Measurements from ENCODE around the gene FRMD4A.

Gene FRMD4A

GRCh38 chr10:14035506-14035905 is 295.2 kb downstream of the FRMD4A start:
- Histone ChIP-seq H3K9me3 (ENCODE audit: control insufficient read depth, low read length) (no peaks in the 10 kb centered on the region), H3K27ac (ENCODE audit: insufficient read depth, low read length, poor library complexity, severe bottlenecking) (no peak overlapping the region), H3K36me3 (ENCODE audit: control insufficient read depth, insufficient read depth, low read length) (no peaks in the 10 kb centered on the region), H3K4me3 (ENCODE audit: insufficient read depth, low read depth, low read length, poor library complexity, severe bottlenecking) (no peak overlapping the region), H3K27me3 (replicated peaks; ENCODE audit: control insufficient read depth, insufficient read depth, low read length, poor library complexity, severe bottlenecking) (no peaks in the 10 kb centered on the region), H3K4me1 (ENCODE audit: control insufficient read depth, insufficient read depth, low read length, poor library complexity, severe bottlenecking) (no peaks in the 10 kb centered on the region)
- no peak for DNase-seq

- Histone ChIP-seq H3K4me3 (ENCODE audit: insufficient read depth, low read depth, low read length, poor library complexity, severe bottlenecking) (no peak overlapping the region), H3K9me3 (ENCODE audit: control insufficient read depth, low read length) (no peaks in the 10 kb centered on the region), H3K27ac (ENCODE audit: insufficient read depth, low read length, poor library complexity, severe bottlenecking) (no peak overlapping the region), H3K4me1 (ENCODE audit: control insufficient read depth, insufficient read depth, low read length, poor library complexity, severe bottlenecking) (no peaks in the 10 kb centered on the region), H3K36me3 (ENCODE audit: control insufficient read depth, insufficient read depth, low read length) (no peaks in the 10 kb centered on the region), H3K27me3 (replicated peaks; ENCODE audit: control insufficient read depth, insufficient read depth, low read length, poor library complexity, severe bottlenecking) (no peaks in the 10 kb centered on the region)
- peak in 2 of 3 donors; percentile 4 to 23 for DNase-seq
Observed at GRCh38 chr10:14032406-14032998, 298.2 kb downstream of the FRMD4A start.

GRCh38 chr10:14026325-14026724 is 304.4 kb downstream of the FRMD4A start:
- Histone ChIP-seq H3K4me1 (ENCODE audit: control insufficient read depth, insufficient read depth, low read length, poor library complexity, severe bottlenecking) (no peaks in the 10 kb centered on the region), H3K36me3 (ENCODE audit: control insufficient read depth, insufficient read depth, low read length) (no peaks in the 10 kb centered on the region), H3K27ac (ENCODE audit: insufficient read depth, low read length, poor library complexity, severe bottlenecking) (no peak overlapping the region), H3K27me3 (replicated peaks; ENCODE audit: control insufficient read depth, insufficient read depth, low read length, poor library complexity, severe bottlenecking) (no peaks in the 10 kb centered on the region), H3K9me3 (ENCODE audit: control insufficient read depth, low read length) (no peaks in the 10 kb centered on the region), H3K4me3 (ENCODE audit: insufficient read depth, low read depth, low read length, poor library complexity, severe bottlenecking) (no peak overlapping the region)
- no peak for DNase-seq

- no peaks in the 10 kb centered on the region for H3K27me3 ChIP-seq (replicated peaks; ENCODE audit: control insufficient read depth, insufficient read depth, low read length, poor library complexity, severe bottlenecking)
- H3K27ac ChIP-seq (ENCODE audit: insufficient read depth, low read length, poor library complexity, severe bottlenecking) = no peak overlapping the region
- H3K36me3 ChIP-seq (ENCODE audit: control insufficient read depth, insufficient read depth, low read length) = no peaks in the 10 kb centered on the region
- H3K9me3 ChIP-seq (ENCODE audit: control insufficient read depth, low read length) = no peaks in the 10 kb centered on the region
- no peak overlapping the region for H3K4me3 ChIP-seq (ENCODE audit: insufficient read depth, low read depth, low read length, poor library complexity, severe bottlenecking)
- no peaks in the 10 kb centered on the region for H3K4me1 ChIP-seq (ENCODE audit: control insufficient read depth, insufficient read depth, low read length, poor library complexity, severe bottlenecking)
- DNase-seq = no peak
Observed at GRCh38 chr10:14025283-14026189, 305.2 kb downstream of the FRMD4A start.

- no peaks in the 10 kb centered on the region for H3K36me3 ChIP-seq (ENCODE audit: control insufficient read depth, insufficient read depth, low read length)
- H3K4me1 ChIP-seq (ENCODE audit: control insufficient read depth, insufficient read depth, low read length, poor library complexity, severe bottlenecking) = no peaks in the 10 kb centered on the region
- no peaks in the 10 kb centered on the region for H3K27me3 ChIP-seq (replicated peaks; ENCODE audit: control insufficient read depth, insufficient read depth, low read length, poor library complexity, severe bottlenecking)
- no peak overlapping the region for H3K27ac ChIP-seq (ENCODE audit: insufficient read depth, low read length, poor library complexity, severe bottlenecking)
- H3K4me3 ChIP-seq (ENCODE audit: insufficient read depth, low read depth, low read length, poor library complexity, severe bottlenecking) = no peak overlapping the region
- no peak for DNase-seq
- no peaks in the 10 kb centered on the region for H3K9me3 ChIP-seq (ENCODE audit: control insufficient read depth, low read length)
Observed at GRCh38 chr10:14024329-14025202, 306.2 kb downstream of the FRMD4A start.

- no peak overlapping the region for H3K4me3 ChIP-seq (ENCODE audit: insufficient read depth, low read depth, low read length, poor library complexity, severe bottlenecking)
- H3K27me3 ChIP-seq (replicated peaks; ENCODE audit: control insufficient read depth, insufficient read depth, low read length, poor library complexity, severe bottlenecking) = no peaks in the 10 kb centered on the region
- H3K4me1 ChIP-seq (ENCODE audit: control insufficient read depth, insufficient read depth, low read length, poor library complexity, severe bottlenecking) = no peaks in the 10 kb centered on the region
- H3K27ac ChIP-seq (ENCODE audit: insufficient read depth, low read length, poor library complexity, severe bottlenecking) = no peak overlapping the region
- H3K36me3 ChIP-seq (ENCODE audit: control insufficient read depth, insufficient read depth, low read length) = no peaks in the 10 kb centered on the region
- no peaks in the 10 kb centered on the region for H3K9me3 ChIP-seq (ENCODE audit: control insufficient read depth, low read length)
- no peak for DNase-seq
Observed at GRCh38 chr10:14023673-14024328, 306.9 kb downstream of the FRMD4A start.

- no peak for DNase-seq
- no peak overlapping the region for H3K4me3 ChIP-seq (ENCODE audit: insufficient read depth, low read depth, low read length, poor library complexity, severe bottlenecking)
- H3K9me3 ChIP-seq (ENCODE audit: control insufficient read depth, low read length) = no peaks in the 10 kb centered on the region
- H3K27me3 ChIP-seq (replicated peaks; ENCODE audit: control insufficient read depth, insufficient read depth, low read length, poor library complexity, severe bottlenecking) = no peaks in the 10 kb centered on the region
- H3K36me3 ChIP-seq (ENCODE audit: control insufficient read depth, insufficient read depth, low read length) = no peaks in the 10 kb centered on the region
- no peak overlapping the region for H3K27ac ChIP-seq (ENCODE audit: insufficient read depth, low read length, poor library complexity, severe bottlenecking)
- no peaks in the 10 kb centered on the region for H3K4me1 ChIP-seq (ENCODE audit: control insufficient read depth, insufficient read depth, low read length, poor library complexity, severe bottlenecking)
Observed at GRCh38 chr10:14022954-14023672, 307.6 kb downstream of the FRMD4A start.

GRCh38 chr10:14022052-14022451 is 308.7 kb downstream of the FRMD4A start:
- Histone ChIP-seq H3K4me1 (ENCODE audit: control insufficient read depth, insufficient read depth, low read length, poor library complexity, severe bottlenecking) (no peaks in the 10 kb centered on the region), H3K9me3 (ENCODE audit: control insufficient read depth, low read length) (no peaks in the 10 kb centered on the region), H3K27ac (ENCODE audit: insufficient read depth, low read length, poor library complexity, severe bottlenecking) (no peak overlapping the region), H3K36me3 (ENCODE audit: control insufficient read depth, insufficient read depth, low read length) (no peaks in the 10 kb centered on the region), H3K4me3 (ENCODE audit: insufficient read depth, low read depth, low read length, poor library complexity, severe bottlenecking) (no peak overlapping the region), H3K27me3 (replicated peaks; ENCODE audit: control insufficient read depth, insufficient read depth, low read length, poor library complexity, severe bottlenecking) (no peaks in the 10 kb centered on the region)
- DNase-seq = no peak

GRCh38 chr10:14020037-14020664 is 310.6 kb downstream of the FRMD4A start:
- DNase-seq = no peak
- Histone ChIP-seq H3K27ac (ENCODE audit: insufficient read depth, low read length, poor library complexity, severe bottlenecking) (no peak overlapping the region), H3K4me1 (ENCODE audit: control insufficient read depth, insufficient read depth, low read length, poor library complexity, severe bottlenecking) (peaks cover 4% of the 10 kb centered on the region)

More at GRCh38 chr10:14020037-14020664, 310.6 kb downstream of the FRMD4A start:
- no peaks in the 10 kb centered on the region for H3K36me3 ChIP-seq (ENCODE audit: control insufficient read depth, insufficient read depth, low read length)
- no peaks in the 10 kb centered on the region for H3K9me3 ChIP-seq (ENCODE audit: control insufficient read depth, low read length)
- no peak overlapping the region for H3K4me3 ChIP-seq (ENCODE audit: insufficient read depth, low read depth, low read length, poor library complexity, severe bottlenecking)
- H3K27me3 ChIP-seq (replicated peaks; ENCODE audit: control insufficient read depth, insufficient read depth, low read length, poor library complexity, severe bottlenecking) = no peaks in the 10 kb centered on the region

Data from effector memory CD4-positive, alpha-beta T cell (primary cell).